Gastrocnemius medialis (tissue), 4 donors: Measurements from ENCODE around the gene ZCCHC14.

ENCODE experiments used
- POLR2A ChIP-seq, 2 donors: fragments of 450-650 bp; IDR thresholded peaks; one replicate each; pipeline ENCODE4 v1.6.1; 2017; ENCODE audit warnings: antibody characterized with exemption in 2 of 2, mild to moderate bottlenecking in 2 of 2, moderate library complexity in 2 of 2
- TF ChIP-seq, protein P1 (sequence below), 5 experiments: fragments of 450-650 bp in 3 of 5; fragments of 200-600 bp in 2 of 5; sonication (generic) in 2 of 5; IDR thresholded peaks in 4 of 5; conservative IDR thresholded peaks in 1 of 5; 1 replicate in 4 of 5; 2 replicates in 1 of 5; pipeline ENCODE4 v1.5.1; 2016 to 2019; ENCODE audit warnings: antibody characterized with exemption in 5 of 5, mild to moderate bottlenecking in 3 of 5, moderate library complexity in 3 of 5

GRCh38 chr16:87463722-87464690 lies 28.8 kb downstream of the ZCCHC14 start:
- TF ChIP-seq, protein P1, sequence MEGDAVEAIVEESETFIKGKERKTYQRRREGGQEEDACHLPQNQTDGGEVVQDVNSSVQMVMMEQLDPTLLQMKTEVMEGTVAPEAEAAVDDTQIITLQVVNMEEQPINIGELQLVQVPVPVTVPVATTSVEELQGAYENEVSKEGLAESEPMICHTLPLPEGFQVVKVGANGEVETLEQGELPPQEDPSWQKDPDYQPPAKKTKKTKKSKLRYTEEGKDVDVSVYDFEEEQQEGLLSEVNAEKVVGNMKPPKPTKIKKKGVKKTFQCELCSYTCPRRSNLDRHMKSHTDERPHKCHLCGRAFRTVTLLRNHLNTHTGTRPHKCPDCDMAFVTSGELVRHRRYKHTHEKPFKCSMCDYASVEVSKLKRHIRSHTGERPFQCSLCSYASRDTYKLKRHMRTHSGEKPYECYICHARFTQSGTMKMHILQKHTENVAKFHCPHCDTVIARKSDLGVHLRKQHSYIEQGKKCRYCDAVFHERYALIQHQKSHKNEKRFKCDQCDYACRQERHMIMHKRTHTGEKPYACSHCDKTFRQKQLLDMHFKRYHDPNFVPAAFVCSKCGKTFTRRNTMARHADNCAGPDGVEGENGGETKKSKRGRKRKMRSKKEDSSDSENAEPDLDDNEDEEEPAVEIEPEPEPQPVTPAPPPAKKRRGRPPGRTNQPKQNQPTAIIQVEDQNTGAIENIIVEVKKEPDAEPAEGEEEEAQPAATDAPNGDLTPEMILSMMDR (IDR thresholded peaks at IDR 0.05 in 4 of 5, conservative IDR thresholded peaks at IDR 0.05 in 1 of 5), result no peak
- no peak for TF ChIP-seq POLR2A (IDR thresholded peaks at IDR 0.05)
